ENCODE results near the gene JOSD2.

Gene JOSD2

DNA sequence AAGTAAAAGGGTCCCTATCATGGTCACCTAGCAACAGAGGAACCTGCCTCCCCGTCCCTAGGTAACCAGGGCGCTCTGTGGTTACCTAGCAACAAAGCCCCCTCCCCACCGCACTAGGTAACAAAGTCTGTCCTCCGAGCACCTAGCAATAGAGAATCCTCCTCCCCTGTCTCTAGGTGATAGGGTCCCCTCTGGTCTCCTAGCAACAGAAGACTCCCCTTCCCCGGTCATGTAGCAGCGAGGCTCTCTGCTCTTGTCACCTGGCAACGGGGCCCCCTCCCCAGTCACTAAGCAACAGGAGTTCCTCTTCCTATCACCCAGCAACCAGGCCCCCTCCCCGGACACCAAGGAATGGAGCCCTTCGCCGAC, 307 bp downstream of the JOSD2 start:
- no peaks in the 10 kb centered on the region for H3F3A ChIP-seq (ENCODE audit: insufficient read depth, low read length)
- H3K4me1 ChIP-seq (ENCODE audit: low read length) = 0 out of 2 replicates have a peak, but pooled peaks cover 4% of the 10 kb centered on the region
- DNase-seq = no peak
- no peak overlapping the region; the same call in 1 of the 2 replicates for H3K27ac ChIP-seq (ENCODE audit: low read length)
- H3K9me2 ChIP-seq (replicated peaks; ENCODE audit: insufficient read depth, low read length) = no peaks in the 10 kb centered on the region
- H3K4me2 ChIP-seq (ENCODE audit: low read depth, low read length) = peak overlapping the region; percentile 87
- peak overlapping the region; percentile 63 for H3K9ac ChIP-seq (ENCODE audit: low read length)
- H3K36me3 ChIP-seq (replicated peaks; ENCODE audit: insufficient read depth, low read length) = no peaks in the 10 kb centered on the region
- H3K27me3 ChIP-seq (replicated peaks; ENCODE audit: insufficient read depth, low read length) = no peaks in the 10 kb centered on the region
- no peak for TF ChIP-seq EZH2phosphoT487 (IDR thresholded peaks at IDR 0.05; ENCODE audit: low read length)
- TF ChIP-seq EZH2 (optimal IDR thresholded peaks at IDR 0.05; ENCODE audit: low read depth, low read length) = no peak
- TF ChIP-seq, protein P1, sequence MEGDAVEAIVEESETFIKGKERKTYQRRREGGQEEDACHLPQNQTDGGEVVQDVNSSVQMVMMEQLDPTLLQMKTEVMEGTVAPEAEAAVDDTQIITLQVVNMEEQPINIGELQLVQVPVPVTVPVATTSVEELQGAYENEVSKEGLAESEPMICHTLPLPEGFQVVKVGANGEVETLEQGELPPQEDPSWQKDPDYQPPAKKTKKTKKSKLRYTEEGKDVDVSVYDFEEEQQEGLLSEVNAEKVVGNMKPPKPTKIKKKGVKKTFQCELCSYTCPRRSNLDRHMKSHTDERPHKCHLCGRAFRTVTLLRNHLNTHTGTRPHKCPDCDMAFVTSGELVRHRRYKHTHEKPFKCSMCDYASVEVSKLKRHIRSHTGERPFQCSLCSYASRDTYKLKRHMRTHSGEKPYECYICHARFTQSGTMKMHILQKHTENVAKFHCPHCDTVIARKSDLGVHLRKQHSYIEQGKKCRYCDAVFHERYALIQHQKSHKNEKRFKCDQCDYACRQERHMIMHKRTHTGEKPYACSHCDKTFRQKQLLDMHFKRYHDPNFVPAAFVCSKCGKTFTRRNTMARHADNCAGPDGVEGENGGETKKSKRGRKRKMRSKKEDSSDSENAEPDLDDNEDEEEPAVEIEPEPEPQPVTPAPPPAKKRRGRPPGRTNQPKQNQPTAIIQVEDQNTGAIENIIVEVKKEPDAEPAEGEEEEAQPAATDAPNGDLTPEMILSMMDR (IDR thresholded peaks at IDR 0.05; ENCODE audit: low read length) = no peak
- no peaks in the 10 kb centered on the region for H3K79me2 ChIP-seq (ENCODE audit: low read length)
- peak overlapping the region; percentile 81 for H2AFZ ChIP-seq (ENCODE audit: low read length)
- no peaks in the 10 kb centered on the region for H4K20me1 ChIP-seq (ENCODE audit: insufficient read depth, low read length)
- no peaks in the 10 kb centered on the region for H3K9me3 ChIP-seq (replicated peaks; ENCODE audit: insufficient read depth, low read length)
- H3K4me3 ChIP-seq (ENCODE audit: low read length) = peak overlapping the region; percentile 84

DNA sequence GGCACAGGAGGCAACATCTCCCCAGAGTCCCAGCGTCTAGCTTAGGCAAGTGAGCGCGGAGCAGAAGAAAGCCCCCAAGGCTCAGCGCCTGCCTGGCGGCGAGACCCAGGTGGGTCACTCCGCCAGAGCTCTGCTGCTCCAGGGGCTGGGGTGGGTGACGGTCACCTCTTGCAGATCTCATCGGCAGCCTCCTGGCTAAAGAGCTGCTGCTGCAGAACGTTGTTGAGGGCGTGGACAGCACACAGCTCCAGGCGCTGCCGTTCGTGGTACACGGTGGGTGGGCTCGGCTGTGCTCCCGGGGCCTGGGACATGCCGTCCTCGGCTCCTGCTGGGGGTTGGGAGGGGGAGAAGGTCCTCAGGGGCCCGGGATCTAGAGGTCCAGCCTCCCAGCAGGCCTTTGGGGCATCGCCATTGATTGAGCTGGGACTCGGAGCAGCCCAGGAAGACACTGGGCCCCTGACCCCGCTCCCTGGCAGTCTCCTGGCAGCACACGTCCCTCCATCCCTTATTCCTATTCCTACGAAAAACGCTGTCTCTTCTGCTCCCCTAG, 795 bp downstream of the JOSD2 start:
- H3K4me3 ChIP-seq (ENCODE audit: low read length) = peak overlapping the region; percentile 84
- H3K4me1 ChIP-seq (ENCODE audit: low read length) = 0 out of 2 replicates have a peak, but pooled peaks cover 4% of the 10 kb centered on the region
- DNase-seq = no peak
- no peaks in the 10 kb centered on the region for H3K36me3 ChIP-seq (replicated peaks; ENCODE audit: insufficient read depth, low read length)
- no peaks in the 10 kb centered on the region for H3K9me2 ChIP-seq (replicated peaks; ENCODE audit: insufficient read depth, low read length)
- no peak for TF ChIP-seq EZH2 (optimal IDR thresholded peaks at IDR 0.05; ENCODE audit: low read depth, low read length)
- no peak for TF ChIP-seq EZH2phosphoT487 (IDR thresholded peaks at IDR 0.05; ENCODE audit: low read length)
- TF ChIP-seq, protein P1 (IDR thresholded peaks at IDR 0.05; ENCODE audit: low read length) = no peak
- peak overlapping the region; percentile 81; the same call in 1 of the 2 replicates for H2AFZ ChIP-seq (ENCODE audit: low read length)
- H3K9ac ChIP-seq (ENCODE audit: low read length) = peak overlapping the region; percentile 63; the same call in 1 of the 2 replicates
- H3F3A ChIP-seq (ENCODE audit: insufficient read depth, low read length) = no peaks in the 10 kb centered on the region
- no peaks in the 10 kb centered on the region for H3K27me3 ChIP-seq (replicated peaks; ENCODE audit: insufficient read depth, low read length)
- H3K79me2 ChIP-seq (ENCODE audit: low read length) = no peaks in the 10 kb centered on the region
- H3K4me2 ChIP-seq (ENCODE audit: low read depth, low read length) = peak overlapping the region; percentile 87
- H3K27ac ChIP-seq (ENCODE audit: low read length) = no peak overlapping the region
- no peaks in the 10 kb centered on the region for H3K9me3 ChIP-seq (replicated peaks; ENCODE audit: insufficient read depth, low read length)
- H4K20me1 ChIP-seq (ENCODE audit: insufficient read depth, low read length) = no peaks in the 10 kb centered on the region

DNA sequence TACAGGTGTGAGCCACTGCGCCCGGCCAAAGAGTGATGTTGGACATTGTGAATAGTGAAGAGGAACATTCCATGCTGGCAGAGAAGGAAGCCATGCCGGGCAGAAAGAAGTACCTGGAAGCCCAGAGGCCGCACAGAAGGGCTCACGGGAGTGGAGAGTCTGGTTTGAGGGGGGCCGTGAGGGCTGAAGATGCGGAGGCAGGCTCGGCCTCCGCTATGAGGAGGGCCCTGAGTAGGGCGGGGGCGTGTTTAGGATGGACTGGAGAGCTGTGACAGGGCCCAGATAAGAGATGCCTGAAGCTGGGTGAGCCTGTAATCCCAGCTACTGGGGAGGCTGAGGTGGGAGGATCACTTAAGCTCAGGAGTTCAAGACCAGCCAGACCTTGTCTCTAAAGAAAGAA, 1.6 kb downstream of the JOSD2 start:
- Histone ChIP-seq H4K20me1 (ENCODE audit: insufficient read depth, low read length) (no peaks in the 10 kb centered on the region), H3F3A (ENCODE audit: insufficient read depth, low read length) (no peaks in the 10 kb centered on the region), H3K36me3 (replicated peaks; ENCODE audit: insufficient read depth, low read length) (no peaks in the 10 kb centered on the region), H3K27ac (ENCODE audit: low read length) (no peak overlapping the region), H3K4me3 (ENCODE audit: low read length) (no peak overlapping the region), H3K9ac (ENCODE audit: low read length) (no peak overlapping the region), H3K27me3 (replicated peaks; ENCODE audit: insufficient read depth, low read length) (no peaks in the 10 kb centered on the region), H3K9me2 (replicated peaks; ENCODE audit: insufficient read depth, low read length) (no peaks in the 10 kb centered on the region), H2AFZ (ENCODE audit: low read length) (no peak overlapping the region), H3K4me2 (ENCODE audit: low read depth, low read length) (no peak overlapping the region), H3K9me3 (replicated peaks; ENCODE audit: insufficient read depth, low read length) (no peaks in the 10 kb centered on the region), H3K79me2 (ENCODE audit: low read length) (no peaks in the 10 kb centered on the region), H3K4me1 (ENCODE audit: low read length) (0 out of 2 replicates have a peak, but pooled peaks cover 4% of the 10 kb centered on the region)
- no peak for DNase-seq
- TF ChIP-seq EZH2phosphoT487 (IDR thresholded peaks at IDR 0.05; ENCODE audit: low read length) = no peak
- TF ChIP-seq, protein P1 (IDR thresholded peaks at IDR 0.05; ENCODE audit: low read length) = no peak
